SK-N-SH (cell line): Measurements from ENCODE around the gene MYLK2. TPM values are rescaled to one million over a fixed set of nuclear protein-coding genes. Genes with fewer than 3 reads are reported as not detected.

Experiments used
- CTCF ChIA-PET: fragments of 300-600, 350-600 bp; formaldehyde crosslinking; extraction: SDS; loops from one replicate; lab custom pipeline; 2021; lab: Yijun Ruan, JAX
- POLR2A ChIA-PET: fragments of 350-600 bp; sonication (Branson Sonifier 250); formaldehyde crosslinking; extraction: SDS; loops from one replicate; lab custom pipeline; 2020; ENCODE audit warnings: antibody characterized with exemption, inconsistent platforms; lab: Yijun Ruan, JAX
- DNase-seq: peaks from one replicate; pipeline ENCODE4 v3.0.0; 2012
- H2AFZ ChIP-seq: fragments of 200-600 bp; sonication (generic); 2 replicates; pipeline ENCODE4 v1.8.1; 2016; ENCODE audit warnings: antibody characterized with exemption, mild to moderate bottlenecking, low read depth
- H3F3A ChIP-seq: fragments of 200-600 bp; sonication (generic); replicated peaks from 2 replicates; pipeline ENCODE3; 2016; ENCODE audit warnings: antibody characterized with exemption, mild to moderate bottlenecking; ENCODE audit not compliant: insufficient read depth
- H3K27ac ChIP-seq, 2 experiments: fragments of 200-500 bp in 1 of 2; fragments of 200-600 bp in 1 of 2; sonication (Bioruptor generic) in 1 of 2; sonication (generic), shearing (Covaris generic) in 1 of 2; 2 replicates each; pipeline versions ENCODE4 v1.5.1 to v1.6.1; 2014 to 2016; ENCODE audit warnings: low read depth in 2 of 2, inconsistent platforms in 1 of 2, low read length in 1 of 2, mild to moderate bottlenecking in 1 of 2, mixed read lengths in 1 of 2
- H3K27me3 ChIP-seq: fragments of 200-600 bp; sonication (generic), shearing (Covaris generic); 2 replicates; pipeline ENCODE4 v1.6.1; 2016; ENCODE audit warnings: mixed run types; ENCODE audit not compliant: insufficient read depth
- H3K36me3 ChIP-seq, 2 experiments: fragments of 200-500 bp in 1 of 2; fragments of 200-600 bp in 1 of 2; sonication (Bioruptor generic) in 1 of 2; sonication (generic) in 1 of 2; replicated peaks in 1 of 2; 2 replicates each; pipeline versions ENCODE3 to v1.5.1; 2014 to 2016; ENCODE audit warnings: low read length in 1 of 2, mild to moderate bottlenecking in 1 of 2; ENCODE audit not compliant: insufficient read depth in 2 of 2, control insufficient read depth in 1 of 2
- H3K4me1 ChIP-seq, 2 experiments: fragments of 200-500 bp in 1 of 2; fragments of 200-600 bp in 1 of 2; sonication (Bioruptor generic) in 1 of 2; sonication (generic), shearing (Covaris generic) in 1 of 2; 2 replicates each; pipeline versions ENCODE4 v1.5.1 to v1.6.1; 2014 to 2016; ENCODE audit warnings: low read depth in 1 of 2, low read length in 1 of 2, mixed run types in 1 of 2; ENCODE audit not compliant: insufficient read depth in 2 of 2, control insufficient read depth in 1 of 2
- H3K4me2 ChIP-seq: fragments of 200-600 bp; sonication (generic), shearing (Covaris generic); 2 replicates; pipeline ENCODE4 v1.6.1; 2017; ENCODE audit warnings: mixed run types
- H3K4me3 ChIP-seq, 2 experiments: fragments of 200-500 bp in 1 of 2; fragments of 200-600 bp in 1 of 2; sonication (Bioruptor generic) in 1 of 2; sonication (generic), shearing (Covaris generic) in 1 of 2; 2 replicates each; pipeline versions ENCODE4 v1.5.1 to v1.8.1; 2014 to 2016; ENCODE audit warnings: low read depth in 2 of 2, inconsistent platforms in 1 of 2, low read length in 1 of 2, mild to moderate bottlenecking in 1 of 2, mixed read lengths in 1 of 2, moderate library complexity in 1 of 2
- H3K79me2 ChIP-seq: fragments of 200-600 bp; sonication (generic); 2 replicates; pipeline ENCODE4 v1.8.1; 2017; ENCODE audit warnings: mild to moderate bottlenecking; ENCODE audit not compliant: insufficient read depth
- H3K9ac ChIP-seq: fragments of 200-600 bp; sonication (generic); 2 replicates; pipeline ENCODE4 v1.6.1; 2017; ENCODE audit warnings: mixed run types
- H3K9me2 ChIP-seq: fragments of 200-600 bp; sonication (generic); 2 replicates; pipeline ENCODE4 v1.6.1; 2017; ENCODE audit warnings: mixed run types
- H3K9me3 ChIP-seq: fragments of 200-600 bp; sonication (generic); 2 replicates; pipeline ENCODE4 v1.6.1; 2017; ENCODE audit warnings: mixed run types, mild to moderate bottlenecking, moderate library complexity
- H4K20me1 ChIP-seq: fragments of 200-600 bp; sonication (generic); 2 replicates; pipeline ENCODE4 v1.6.1; 2017; ENCODE audit warnings: mild to moderate bottlenecking, mixed run types; ENCODE audit not compliant: insufficient read depth
- CTCF ChIP-seq: fragments of 200-600 bp; sonication (generic); IDR thresholded peaks from 2 replicates; pipeline ENCODE4 v1.6.1; 2017; ENCODE audit warnings: antibody characterized with exemption, mild to moderate bottlenecking, moderate library complexity
- ELF1 ChIP-seq: IDR thresholded peaks from 2 replicates; pipeline ENCODE4 v1.4.0; 2012
- EZH2phosphoT487 ChIP-seq: fragments of 200-600 bp; sonication (generic); IDR thresholded peaks from 2 replicates; pipeline ENCODE4 v1.6.1; 2017; ENCODE audit warnings: low read depth, mixed run types, mild to moderate bottlenecking, antibody characterized with exemption, moderate library complexity, borderline replicate concordance
- FOXM1 ChIP-seq: IDR thresholded peaks from 2 replicates; pipeline ENCODE4 v1.4.0; 2012; ENCODE audit warnings: low read depth, mild to moderate bottlenecking
- GABPA ChIP-seq: IDR thresholded peaks from 2 replicates; pipeline ENCODE4 v1.4.0; 2012; ENCODE audit warnings: low read depth, mild to moderate bottlenecking
- GATA2 ChIP-seq: sonication (generic); formaldehyde crosslinking; IDR thresholded peaks from 2 replicates; pipeline ENCODE4 v1.5.0; 2020; ENCODE audit warnings: mild to moderate bottlenecking, missing genetic modification reagents
- JUND ChIP-seq: IDR thresholded peaks from 2 replicates; pipeline ENCODE4 v1.4.0; 2012
- MAX ChIP-seq: IDR thresholded peaks from 2 replicates; pipeline ENCODE4 v1.4.0; 2012; ENCODE audit warnings: low read depth
- MXI1 ChIP-seq: IDR thresholded peaks from 2 replicates; pipeline ENCODE4 v1.6.1; 2012; ENCODE audit warnings: mild to moderate bottlenecking, low read depth, low read length, improper control_type of control experiment
- NFIC ChIP-seq: IDR thresholded peaks from 2 replicates; pipeline ENCODE4 v1.4.0; 2012; ENCODE audit warnings: borderline replicate concordance
- NRF1 ChIP-seq: IDR thresholded peaks from 2 replicates; pipeline ENCODE4 v1.6.1; 2012; ENCODE audit warnings: low read depth, mild to moderate bottlenecking, low read length
- POLR2AphosphoS5 ChIP-seq: IDR thresholded peaks from 2 replicates; pipeline ENCODE4 v1.6.1; 2012; ENCODE audit warnings: low read depth, low read length
- RAD21 ChIP-seq: IDR thresholded peaks from 2 replicates; pipeline ENCODE4 v1.6.1; 2012; ENCODE audit warnings: mild to moderate bottlenecking, low read length
- RCOR1 ChIP-seq: fragments of 150-350 bp; IDR thresholded peaks from 2 replicates; pipeline ENCODE4 v1.6.1; 2017; ENCODE audit warnings: antibody characterized with exemption, low read length
- RXRA ChIP-seq: IDR thresholded peaks from 2 replicates; pipeline ENCODE4 v1.4.0; 2012; ENCODE audit warnings: low read depth, mild to moderate bottlenecking, borderline replicate concordance
- SMC3 ChIP-seq: IDR thresholded peaks from 2 replicates; pipeline ENCODE4 v1.6.1; 2012; ENCODE audit warnings: low read depth, low read length, improper control_type of control experiment
- USF2 ChIP-seq: fragments of 150-350 bp; IDR thresholded peaks from 2 replicates; pipeline ENCODE4 v1.6.1; 2017; ENCODE audit warnings: antibody characterized with exemption, low read length, low read depth, borderline replicate concordance
- YY1 ChIP-seq: IDR thresholded peaks from 2 replicates; pipeline ENCODE4 v1.4.0; 2012; ENCODE audit warnings: low read depth, mild to moderate bottlenecking
- ZBTB33 ChIP-seq: IDR thresholded peaks from 2 replicates; pipeline ENCODE4 v1.4.0; 2012; ENCODE audit warnings: low read depth, borderline replicate concordance
- WGBS: methylation state at CpG from one replicate; pipeline ENCODE4 v1.1.6; 2017; ENCODE audit warnings: low lambda C conversion rate; 5-methylcytosine and 5-hydroxymethylcytosine counted together
- polyA plus RNA-seq, 3 experiments: library from polyadenylated mRNA; depleted of rRNA; stranded (reverse); fragments of >200 nt; gene quantifications; 2 replicates each; pipeline ENCODE4 v1.2.3, GENCODE V29; 2012

Gene MYLK2
- polyA plus RNA-seq, 1 of the 3 experiments (the other 2 are of a cell fraction), result 0.21 TPM

GRCh38 chr20:31831771-31832306, 12.7 kb downstream of the MYLK2 start:
- Histone ChIP-seq H3K4me1 (peaks cover 15 to 27% of the 10 kb centered on the region in 2 experiments; a peak in 3 of 4 replicates), H3K27me3 (no peaks in the 10 kb centered on the region), H3K9me3 (no peaks in the 10 kb centered on the region), H2AFZ (no peak overlapping the region)
- 96% methylated on average over 10 of the region's 17 CpGs for WGBS
- POLR2A ChIA-PET, result no interaction called here
- TF ChIP-seq RAD21 (no peak), ZBTB33 (no peak), RCOR1 (no peak), GABPA (no peak), MXI1 (no peak), GATA2 (CRISPR knock-in tag) (no peak), JUND (no peak), ELF1 (no peak), NFIC (no peak), YY1 (no peak), FOXM1 (no peak), SMC3 (no peak), USF2 (no peak)
- TF ChIP-seq, all 33 proteins: peak for 0
- CTCF ChIA-PET, result interaction anchor here (0.7 to 15.5 kb wide), 6 partner anchors 7 to 625 kb away, joined by 3 to 174 read pairs (median 10); partner anchors contain the start of gene FOXS1
- Histone ChIP-seq H3K4me2 (no peak overlapping the region), H3K36me3 (no peaks in the 10 kb centered on the region), H3K27ac (no peak overlapping the region), H3K9me2 (no peaks in the 10 kb centered on the region), H3K4me3 (no peak overlapping the region), H3K9ac (no peak overlapping the region), H4K20me1 (no peaks in the 10 kb centered on the region), H3F3A (peaks cover 9% of the 10 kb centered on the region), H3K79me2 (no peaks in the 10 kb centered on the region)
- peak; percentile 16 for DNase-seq

GRCh38 chr20:31833130-31833930, 14.2 kb downstream of the MYLK2 start:
- no peaks in the 10 kb centered on the region for H3K27me3 ChIP-seq
- H3K9me2 ChIP-seq, result no peaks in the 10 kb centered on the region
- H2AFZ ChIP-seq, result no peak overlapping the region
- no peaks in the 10 kb centered on the region for H3K36me3 ChIP-seq
- peaks cover 22% of the 10 kb centered on the region for H3F3A ChIP-seq
- DNase-seq, result peak; percentile 90
- ChIA-PET POLR2A (no interaction called here), CTCF (interaction anchor here (0.5 to 15.5 kb wide), 23 partner anchors 9 to 392 kb away, joined by 3 to 174 read pairs (median 4); partner anchors contain the start of genes DUSP15, FOXS1, PDRG1 and TTLL9)
- no peak overlapping the region; a peak in 1 of 4 replicates for H3K27ac ChIP-seq
- no peaks in the 10 kb centered on the region for H3K79me2 ChIP-seq
- H3K4me3 ChIP-seq, result peak overlapping the region in 1 of 2 experiments; percentile 47; a peak in 1 of 4 replicates
- H3K9me3 ChIP-seq, result no peaks in the 10 kb centered on the region
- H4K20me1 ChIP-seq, result no peaks in the 10 kb centered on the region
- H3K4me2 ChIP-seq, result no peak overlapping the region
- H3K9ac ChIP-seq, result no peak overlapping the region
- 57% methylated on average over 7 of the region's 14 CpGs for WGBS
- peaks cover 30 to 42% of the 10 kb centered on the region in 2 experiments for H3K4me1 ChIP-seq
- no peak for TF ChIP-seq ZBTB33
- TF ChIP-seq RAD21, result peak; percentile 59
- no peak for TF ChIP-seq MAX
- peak; percentile 90 for TF ChIP-seq CTCF
- no peak for TF ChIP-seq GABPA
- peak; percentile 21; the same call in 1 of the 2 replicates for TF ChIP-seq SMC3
- no peak for TF ChIP-seq POLR2AphosphoS5
- TF ChIP-seq EZH2phosphoT487, result no peak
- no peak for TF ChIP-seq RCOR1
- no peak for TF ChIP-seq RXRA
- no peak for TF ChIP-seq NRF1
- TF ChIP-seq ELF1, result no peak
